Rectal smooth muscle tissue (tissue), 1 donor: ENCODE measurements around the gene DTNBP1.

Source experiments
- H3K27ac ChIP-seq: one replicate; pipeline ENCODE4 v1.7.0; 2013; ENCODE audit warnings: low read depth, low read length, inconsistent platforms
- H3K27me3 ChIP-seq: one replicate; pipeline ENCODE4 v1.7.0; 2013; ENCODE audit warnings: low read length; ENCODE audit not compliant: control insufficient read depth, insufficient read depth
- H3K36me3 ChIP-seq: one replicate; pipeline ENCODE4 v1.7.0; 2013; ENCODE audit warnings: low read length; ENCODE audit not compliant: control insufficient read depth, insufficient read depth
- H3K4me1 ChIP-seq: one replicate; pipeline ENCODE4 v1.7.0; 2013; ENCODE audit warnings: low read length; ENCODE audit not compliant: control insufficient read depth, insufficient read depth
- H3K4me3 ChIP-seq: one replicate; pipeline ENCODE4 v1.7.0; 2013; ENCODE audit warnings: low read length
- H3K9ac ChIP-seq: one replicate; pipeline ENCODE4 v1.7.0; 2013; ENCODE audit warnings: low read length

DTNBP1 gene

GRCh38 chr6:15539722-15540270 is 123.0 kb downstream of the DTNBP1 start:
- Histone ChIP-seq H3K9ac (no peak overlapping the region), H3K27me3 (no peaks in the 10 kb centered on the region), H3K4me3 (no peak overlapping the region)

GRCh38 chr6:15538766-15539495 is 123.9 kb downstream of the DTNBP1 start:
- H3K4me3 ChIP-seq, result no peak overlapping the region
- no peaks in the 10 kb centered on the region for H3K27me3 ChIP-seq
- H3K9ac ChIP-seq, result no peak overlapping the region
- H3K4me1 ChIP-seq, result no peaks in the 10 kb centered on the region
- no peak overlapping the region for H3K27ac ChIP-seq
- no peaks in the 10 kb centered on the region for H3K36me3 ChIP-seq

More at GRCh38 chr6:15539722-15540270, 123.0 kb downstream of the DTNBP1 start:
- Histone ChIP-seq H3K4me1 (no peaks in the 10 kb centered on the region), H3K27ac (no peak overlapping the region), H3K36me3 (no peaks in the 10 kb centered on the region)

GRCh38 chr6:15538106-15538505 is 124.7 kb downstream of the DTNBP1 start:
- Histone ChIP-seq H3K27ac (no peak overlapping the region), H3K27me3 (no peaks in the 10 kb centered on the region), H3K4me3 (no peak overlapping the region), H3K9ac (no peak overlapping the region), H3K36me3 (no peaks in the 10 kb centered on the region), H3K4me1 (no peaks in the 10 kb centered on the region)

- Histone ChIP-seq H3K4me3 (no peak overlapping the region), H3K36me3 (no peaks in the 10 kb centered on the region), H3K27ac (no peak overlapping the region), H3K9ac (no peak overlapping the region), H3K27me3 (no peaks in the 10 kb centered on the region), H3K4me1 (no peaks in the 10 kb centered on the region)
Observed at GRCh38 chr6:15536198-15536955, 126.5 kb downstream of the DTNBP1 start.

GRCh38 chr6:15535495-15536197 is 127.2 kb downstream of the DTNBP1 start:
- Histone ChIP-seq H3K27ac (no peak overlapping the region), H3K4me3 (no peak overlapping the region), H3K4me1 (no peaks in the 10 kb centered on the region)

GRCh38 chr6:15534974-15535373 is 127.9 kb downstream of the DTNBP1 start:
- Histone ChIP-seq H3K27me3 (no peaks in the 10 kb centered on the region), H3K27ac (no peak overlapping the region), H3K36me3 (peaks cover 2% of the 10 kb centered on the region), H3K4me3 (no peak overlapping the region), H3K9ac (no peak overlapping the region), H3K4me1 (no peaks in the 10 kb centered on the region)

More at GRCh38 chr6:15535495-15536197, 127.2 kb downstream of the DTNBP1 start:
- H3K36me3 ChIP-seq, result peaks cover 2% of the 10 kb centered on the region
- no peaks in the 10 kb centered on the region for H3K27me3 ChIP-seq
- no peak overlapping the region for H3K9ac ChIP-seq

- Histone ChIP-seq H3K27me3 (no peaks in the 10 kb centered on the region), H3K9ac (no peak overlapping the region), H3K4me3 (no peak overlapping the region), H3K36me3 (peaks cover 2% of the 10 kb centered on the region), H3K27ac (no peak overlapping the region), H3K4me1 (no peaks in the 10 kb centered on the region)
Observed at GRCh38 chr6:15533379-15534026, 129.3 kb downstream of the DTNBP1 start.

GRCh38 chr6:15531973-15532372 is 130.9 kb downstream of the DTNBP1 start:
- H3K36me3 ChIP-seq, result peaks cover 2% of the 10 kb centered on the region

GRCh38 chr6:15530411-15530810 is 132.4 kb downstream of the DTNBP1 start:
- Histone ChIP-seq H3K4me1 (no peaks in the 10 kb centered on the region), H3K9ac (no peak overlapping the region), H3K27ac (no peak overlapping the region), H3K4me3 (no peak overlapping the region), H3K27me3 (no peaks in the 10 kb centered on the region), H3K36me3 (peaks cover 2% of the 10 kb centered on the region)

More at GRCh38 chr6:15531973-15532372, 130.9 kb downstream of the DTNBP1 start:
- Histone ChIP-seq H3K9ac (no peak overlapping the region), H3K4me1 (no peaks in the 10 kb centered on the region), H3K27ac (no peak overlapping the region), H3K27me3 (no peaks in the 10 kb centered on the region), H3K4me3 (no peak overlapping the region)

- Histone ChIP-seq H3K27me3 (no peaks in the 10 kb centered on the region), H3K36me3 (peaks cover 10% of the 10 kb centered on the region), H3K4me1 (no peaks in the 10 kb centered on the region), H3K4me3 (no peak overlapping the region), H3K27ac (no peak overlapping the region), H3K9ac (no peak overlapping the region)
Observed at GRCh38 chr6:15528870-15529269, 134.0 kb downstream of the DTNBP1 start.

GRCh38 chr6:15527838-15528617 is 134.8 kb downstream of the DTNBP1 start:
- no peak overlapping the region for H3K27ac ChIP-seq
- H3K4me1 ChIP-seq, result no peaks in the 10 kb centered on the region
- H3K27me3 ChIP-seq, result no peaks in the 10 kb centered on the region
- H3K9ac ChIP-seq, result no peak overlapping the region
- no peak overlapping the region for H3K4me3 ChIP-seq
- peaks cover 16% of the 10 kb centered on the region for H3K36me3 ChIP-seq
